IPS DF 4.7 (cell line): ENCODE results near the gene NAA10.

ENCODE experiments used
- DNase-seq: peaks from one replicate; pipeline ENCODE4 v3.0.0-alpha.2; 2013; ENCODE audit warnings: low spot score; ENCODE audit errors: extremely low read depth

Gene NAA10

DNA sequence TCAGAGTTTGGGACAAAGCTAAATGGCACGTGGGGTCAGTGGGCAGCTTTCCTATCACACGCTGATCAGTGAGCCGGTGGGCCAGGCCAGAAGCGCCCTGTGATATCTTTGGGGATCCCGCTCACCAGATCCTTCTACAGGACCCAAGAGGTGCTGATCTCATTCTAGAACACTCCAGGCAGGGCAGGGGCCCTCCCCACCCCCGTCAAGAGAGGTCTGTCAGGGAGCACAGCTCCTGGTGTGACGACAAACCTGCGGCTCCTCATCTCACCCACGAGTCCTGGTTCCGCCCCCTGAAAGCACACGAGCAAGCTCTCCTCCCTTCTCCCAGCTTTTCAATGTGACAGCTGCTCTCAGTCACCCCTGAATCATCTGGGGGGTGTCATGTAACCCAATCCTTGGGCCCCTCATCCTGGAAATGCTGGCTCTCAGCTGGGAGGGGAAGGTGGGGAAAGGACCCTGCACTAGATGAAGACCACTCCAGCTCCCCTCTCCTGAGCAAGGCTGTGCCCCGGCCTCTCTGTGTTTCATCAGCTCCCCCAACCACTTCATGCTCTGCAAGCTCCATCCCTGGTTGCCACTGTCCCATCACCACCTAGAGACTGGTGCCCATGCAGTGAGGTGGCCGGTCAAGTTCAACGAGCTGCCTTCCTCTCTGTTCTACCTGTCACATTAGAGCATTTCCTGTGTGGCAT, 32.2 kb upstream of the NAA10 start:
- no peak for DNase-seq

- no peak for DNase-seq
Measured at GRCh38 chrX:153966283-153966688, 31.4 kb upstream of the NAA10 start.

DNA sequence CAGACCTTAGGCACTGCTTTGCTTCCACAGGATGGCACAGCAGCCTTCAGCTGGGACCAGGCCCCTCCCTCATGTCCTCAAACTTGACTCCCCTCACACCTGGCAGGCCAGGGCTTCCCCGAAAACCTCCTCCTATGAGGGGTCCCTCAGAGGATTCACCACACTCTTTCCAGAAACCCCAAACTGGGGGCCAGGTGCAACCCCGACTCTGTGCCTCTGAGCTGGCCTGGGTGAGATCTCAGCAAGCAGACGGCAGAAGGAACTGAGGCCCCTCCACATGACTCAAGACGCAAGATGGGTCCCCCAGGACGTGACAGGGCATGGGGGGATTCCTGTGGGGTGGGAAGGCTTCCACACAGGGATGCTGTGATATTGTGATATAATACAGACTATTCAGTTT, 30.6 kb upstream of the NAA10 start:
- no peak for DNase-seq

GRCh38 chrX:153964105-153964504, 29.3 kb upstream of the NAA10 start:
- DNase-seq: no peak

DNA sequence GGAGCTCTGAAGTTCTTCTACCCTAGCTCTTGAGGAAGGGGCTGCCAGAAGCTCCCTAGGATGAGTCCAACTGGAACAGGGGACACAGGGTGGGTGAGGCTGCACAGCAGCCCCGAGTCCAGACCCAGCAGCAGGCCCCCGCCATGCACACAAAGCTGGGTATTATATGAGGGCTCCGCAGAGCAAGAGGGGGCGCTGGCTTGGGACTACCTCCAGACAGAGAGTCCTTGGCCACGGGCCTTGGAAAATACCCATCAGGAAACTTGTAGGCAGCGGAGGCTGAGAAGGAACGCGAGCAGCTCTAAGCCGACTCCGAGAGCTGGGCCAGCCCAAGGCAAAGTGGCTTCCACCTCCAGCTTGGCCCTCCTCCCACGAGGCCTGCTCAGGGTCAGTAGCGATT, 28.7 kb upstream of the NAA10 start:
- DNase-seq: no peak

GRCh38 chrX:153961292-153961691, 26.5 kb upstream of the NAA10 start:
- no peak for DNase-seq

- no peak for DNase-seq
Measured at GRCh38 chrX:153960786-153961185, 25.9 kb upstream of the NAA10 start.

- no peak for DNase-seq
Measured at GRCh38 chrX:153960077-153960476, 25.2 kb upstream of the NAA10 start.

DNA sequence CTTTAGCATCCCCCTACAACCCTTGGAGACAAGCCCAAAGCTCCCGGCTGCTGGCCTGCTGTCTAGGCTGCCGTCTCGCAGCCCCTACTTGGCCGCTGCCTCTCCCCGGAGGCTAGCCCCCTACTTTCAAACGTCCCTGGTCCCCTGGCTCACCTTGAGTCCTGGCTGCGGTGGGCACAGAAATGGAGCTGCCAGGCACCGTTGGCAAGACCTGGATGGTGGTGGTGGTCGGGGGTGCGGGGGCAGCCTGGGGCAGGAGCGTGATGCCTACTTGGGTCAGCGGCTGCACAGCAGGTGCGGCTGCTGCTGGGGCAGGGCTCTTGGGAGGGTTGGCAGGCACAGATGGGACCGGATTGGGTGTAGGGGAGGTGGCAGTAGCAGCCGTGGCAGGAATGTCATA, 24.8 kb upstream of the NAA10 start:
- no peak for DNase-seq

DNA sequence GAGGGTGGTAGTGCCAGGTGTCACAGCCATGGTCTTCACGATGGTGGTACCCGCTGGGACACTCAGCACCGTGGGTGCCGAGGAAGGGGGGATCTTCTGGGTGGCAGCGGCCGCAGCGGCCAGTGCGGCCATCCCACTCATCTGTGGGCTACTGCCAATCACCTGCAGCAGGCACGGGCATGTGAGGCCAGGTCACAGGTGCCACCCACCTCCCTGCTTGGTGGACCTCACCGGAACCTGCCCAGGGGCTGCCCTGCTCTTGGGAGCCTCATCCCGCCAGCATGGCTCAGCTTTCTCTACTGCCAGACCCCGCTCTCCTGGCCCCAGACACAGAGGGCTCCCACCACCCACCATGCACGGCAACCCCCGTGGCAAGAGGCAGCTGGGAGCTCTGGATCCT, 23.8 kb upstream of the NAA10 start:
- no peak for DNase-seq

GRCh38 chrX:153957224-153957623, 22.4 kb upstream of the NAA10 start:
- no peak for DNase-seq

- no peak for DNase-seq
Measured at GRCh38 chrX:153956044-153956907, 21.4 kb upstream of the NAA10 start.

DNA sequence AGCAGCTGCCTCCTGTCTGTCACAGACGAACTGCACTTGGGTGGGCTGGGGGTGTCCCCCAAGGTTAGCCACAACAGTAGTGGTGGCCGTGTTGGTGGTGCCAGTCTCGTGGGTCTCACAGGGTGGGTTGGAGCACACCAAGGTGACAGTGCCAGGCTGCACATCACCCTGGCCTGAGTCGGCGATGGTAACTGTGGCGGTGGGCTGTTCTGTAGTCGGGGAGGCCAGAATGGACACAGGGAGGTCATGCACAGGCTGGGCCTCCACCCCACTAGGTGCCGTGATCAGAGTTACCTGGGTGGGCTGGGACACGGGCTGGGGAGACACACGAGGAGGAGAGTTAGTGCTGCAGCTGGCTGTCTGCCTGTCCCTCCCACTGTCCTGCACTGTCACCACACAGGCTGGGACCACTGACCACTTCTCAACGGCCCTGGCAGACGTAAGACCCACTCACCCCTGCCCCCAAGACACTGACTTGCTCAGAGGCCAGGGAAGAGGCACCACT, 20.4 kb upstream of the NAA10 start:
- DNase-seq: no peak

- no peak for DNase-seq
Measured at GRCh38 chrX:153954558-153955227, 19.9 kb upstream of the NAA10 start.

DNA sequence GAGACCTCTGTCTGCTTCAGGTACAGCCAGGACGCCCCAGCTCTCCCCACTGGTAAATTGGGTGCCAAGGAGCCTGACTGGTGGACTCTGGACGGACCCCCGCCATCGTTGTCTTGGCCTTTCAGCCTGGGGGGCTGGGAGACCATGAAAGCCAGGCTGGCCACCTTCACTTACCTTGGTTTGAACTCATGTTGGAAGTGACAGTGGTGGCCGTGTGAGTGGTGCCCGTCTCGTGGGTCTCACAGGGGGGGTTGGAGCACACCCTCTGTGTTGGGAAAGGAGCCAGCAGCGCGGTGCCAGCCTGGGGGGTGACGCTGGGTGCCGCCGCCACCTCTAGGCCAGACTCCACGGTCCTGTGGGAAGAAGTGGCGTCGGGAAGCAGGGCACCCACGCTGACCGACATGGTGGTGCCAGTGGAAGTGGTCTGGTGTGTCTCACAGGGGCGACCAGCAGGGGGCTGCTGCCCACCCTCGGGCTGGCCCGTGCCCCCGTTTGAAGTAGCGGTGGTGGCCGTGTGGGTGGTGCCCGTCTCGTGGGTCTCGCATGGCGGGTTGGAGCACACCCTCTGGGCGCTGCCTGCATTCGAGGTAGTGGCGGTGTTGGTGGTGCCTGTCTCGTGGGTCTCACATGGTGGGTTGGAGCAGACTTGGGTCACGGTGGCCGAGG, 19.2 kb upstream of the NAA10 start:
- DNase-seq: no peak

DNA sequence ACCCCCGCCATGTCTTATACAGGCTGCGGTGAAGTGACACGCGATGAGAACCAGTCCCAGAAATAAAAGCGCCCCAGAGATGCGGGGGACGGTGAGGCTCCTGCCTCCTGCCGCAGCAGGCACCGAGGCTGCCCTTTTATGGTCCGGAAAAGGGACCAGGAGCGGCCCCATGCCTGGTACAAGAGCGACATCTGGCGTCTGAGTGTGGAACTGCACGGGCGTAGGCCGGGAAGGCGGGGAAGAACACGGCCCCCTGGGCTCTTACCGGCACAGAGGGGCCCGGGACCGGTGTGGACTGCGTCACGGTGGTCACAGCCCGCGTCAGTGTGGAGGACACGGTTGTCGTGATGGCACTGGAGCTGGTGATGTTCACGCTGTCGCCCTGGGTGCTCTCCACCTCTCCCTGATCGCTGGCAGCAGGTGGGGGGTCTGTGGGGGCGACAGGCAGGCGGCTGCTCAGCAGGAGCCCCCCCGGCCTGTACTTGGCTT, 18.5 kb upstream of the NAA10 start:
- no peak for DNase-seq

- no peak for DNase-seq
Measured at GRCh38 chrX:153952373-153953026, 17.7 kb upstream of the NAA10 start.

- DNase-seq: no peak
Measured at GRCh38 chrX:153951683-153952372, 17.0 kb upstream of the NAA10 start.

DNA sequence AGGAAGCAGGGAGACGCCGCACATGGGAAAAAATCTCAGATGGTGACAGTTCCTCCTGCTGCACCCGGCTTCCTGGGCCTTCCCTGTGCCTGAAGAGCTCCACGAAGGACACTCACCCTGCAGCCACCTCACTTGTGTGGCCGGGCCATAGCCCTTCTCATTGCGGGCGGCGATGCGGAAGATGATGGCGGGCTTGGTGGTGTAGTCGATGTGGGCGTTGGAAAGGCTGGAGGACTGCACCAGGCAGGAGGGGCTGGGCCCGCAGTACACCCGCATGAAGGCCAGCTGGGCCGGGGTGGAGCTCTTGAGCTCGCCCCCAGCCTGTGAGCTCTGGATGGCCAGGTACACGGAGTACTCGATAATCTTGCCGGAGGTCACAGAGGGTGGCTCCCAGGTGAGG, 15.3 kb upstream of the NAA10 start:
- no peak for DNase-seq
